Measurements from ENCODE around the gene AGMAT. TPM values are rescaled to one million over a fixed set of nuclear protein-coding genes. Genes with fewer than 3 reads are reported as not detected.

AGMAT gene
- total and polyA plus RNA-seq, 2 of the 13 experiments (the other 11 are each of a cell fraction or from before 2014, with no cell fraction given), result 59.1 to 174 TPM

GRCh38 chr1:15558516-15558915 lies 26.3 kb downstream of the AGMAT start (continued):
- TF ChIP-seq TGIF2 (CRISPR knock-in tag; IDR thresholded peaks at IDR 0.05), result no peak
- TF ChIP-seq, protein P1, sequence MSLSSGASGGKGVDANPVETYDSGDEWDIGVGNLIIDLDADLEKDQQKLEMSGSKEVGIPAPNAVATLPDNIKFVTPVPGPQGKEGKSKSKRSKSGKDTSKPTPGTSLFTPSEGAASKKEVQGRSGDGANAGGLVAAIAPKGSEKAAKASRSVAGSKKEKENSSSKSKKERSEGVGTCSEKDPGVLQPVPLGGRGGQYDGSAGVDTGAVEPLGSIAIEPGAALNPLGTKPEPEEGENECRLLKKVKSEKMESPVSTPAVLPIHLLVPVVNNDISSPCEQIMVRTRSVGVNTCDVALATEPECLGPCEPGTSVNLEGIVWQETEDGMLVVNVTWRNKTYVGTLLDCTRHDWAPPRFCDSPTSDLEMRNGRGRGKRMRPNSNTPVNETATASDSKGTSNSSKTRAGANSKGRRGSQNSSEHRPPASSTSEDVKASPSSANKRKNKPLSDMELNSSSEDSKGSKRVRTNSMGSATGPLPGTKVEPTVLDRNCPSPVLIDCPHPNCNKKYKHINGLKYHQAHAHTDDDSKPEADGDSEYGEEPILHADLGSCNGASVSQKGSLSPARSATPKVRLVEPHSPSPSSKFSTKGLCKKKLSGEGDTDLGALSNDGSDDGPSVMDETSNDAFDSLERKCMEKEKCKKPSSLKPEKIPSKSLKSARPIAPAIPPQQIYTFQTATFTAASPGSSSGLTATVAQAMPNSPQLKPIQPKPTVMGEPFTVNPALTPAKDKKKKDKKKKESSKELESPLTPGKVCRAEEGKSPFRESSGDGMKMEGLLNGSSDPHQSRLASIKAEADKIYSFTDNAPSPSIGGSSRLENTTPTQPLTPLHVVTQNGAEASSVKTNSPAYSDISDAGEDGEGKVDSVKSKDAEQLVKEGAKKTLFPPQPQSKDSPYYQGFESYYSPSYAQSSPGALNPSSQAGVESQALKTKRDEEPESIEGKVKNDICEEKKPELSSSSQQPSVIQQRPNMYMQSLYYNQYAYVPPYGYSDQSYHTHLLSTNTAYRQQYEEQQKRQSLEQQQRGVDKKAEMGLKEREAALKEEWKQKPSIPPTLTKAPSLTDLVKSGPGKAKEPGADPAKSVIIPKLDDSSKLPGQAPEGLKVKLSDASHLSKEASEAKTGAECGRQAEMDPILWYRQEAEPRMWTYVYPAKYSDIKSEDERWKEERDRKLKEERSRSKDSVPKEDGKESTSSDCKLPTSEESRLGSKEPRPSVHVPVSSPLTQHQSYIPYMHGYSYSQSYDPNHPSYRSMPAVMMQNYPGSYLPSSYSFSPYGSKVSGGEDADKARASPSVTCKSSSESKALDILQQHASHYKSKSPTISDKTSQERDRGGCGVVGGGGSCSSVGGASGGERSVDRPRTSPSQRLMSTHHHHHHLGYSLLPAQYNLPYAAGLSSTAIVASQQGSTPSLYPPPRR (CRISPR knock-in tag; IDR thresholded peaks at IDR 0.05; ENCODE audit: borderline replicate concordance), result no peak
- no peak for TF ChIP-seq HDAC6 (IDR thresholded peaks at IDR 0.05; ENCODE audit: low read depth, low read length)
- no peak for TF ChIP-seq ATF4 (CRISPR knock-in tag; IDR thresholded peaks at IDR 0.05)
- no peak for TF ChIP-seq SP1 (IDR thresholded peaks at IDR 0.05)
- no peak for TF ChIP-seq SP1 (CRISPR knock-in tag; IDR thresholded peaks at IDR 0.05)
- TF ChIP-seq GFI1 (CRISPR knock-in tag; IDR thresholded peaks at IDR 0.05; ENCODE audit: borderline replicate concordance), result no peak
- no peak for TF ChIP-seq PHF5A (CRISPR knock-in tag; IDR thresholded peaks at IDR 0.05; ENCODE audit: low read depth, unreplicated experiment)
- no peak for TF ChIP-seq FOXK1 (CRISPR knock-in tag; IDR thresholded peaks at IDR 0.05; ENCODE audit: borderline replicate concordance, low read depth)
